Testis (tissue), 2 donors: Measurements from ENCODE around the gene GRIP2.

ENCODE experiments used
- POLR2A ChIP-seq: fragments of 450-650 bp; IDR thresholded peaks from one replicate; pipeline ENCODE4 v1.6.1; 2017; ENCODE audit warnings: antibody characterized with exemption, mild to moderate bottlenecking, moderate library complexity
- TF ChIP-seq, protein P1 (sequence below), 3 experiments: fragments of 450-650 bp in 2 of 3; fragments of 200-600 bp in 1 of 3; sonication (generic) in 1 of 3; IDR thresholded peaks; one replicate each; pipeline ENCODE4 v1.5.1; 2016 to 2019; ENCODE audit warnings: antibody characterized with exemption in 3 of 3, mild to moderate bottlenecking in 2 of 3, moderate library complexity in 1 of 3

DNA sequence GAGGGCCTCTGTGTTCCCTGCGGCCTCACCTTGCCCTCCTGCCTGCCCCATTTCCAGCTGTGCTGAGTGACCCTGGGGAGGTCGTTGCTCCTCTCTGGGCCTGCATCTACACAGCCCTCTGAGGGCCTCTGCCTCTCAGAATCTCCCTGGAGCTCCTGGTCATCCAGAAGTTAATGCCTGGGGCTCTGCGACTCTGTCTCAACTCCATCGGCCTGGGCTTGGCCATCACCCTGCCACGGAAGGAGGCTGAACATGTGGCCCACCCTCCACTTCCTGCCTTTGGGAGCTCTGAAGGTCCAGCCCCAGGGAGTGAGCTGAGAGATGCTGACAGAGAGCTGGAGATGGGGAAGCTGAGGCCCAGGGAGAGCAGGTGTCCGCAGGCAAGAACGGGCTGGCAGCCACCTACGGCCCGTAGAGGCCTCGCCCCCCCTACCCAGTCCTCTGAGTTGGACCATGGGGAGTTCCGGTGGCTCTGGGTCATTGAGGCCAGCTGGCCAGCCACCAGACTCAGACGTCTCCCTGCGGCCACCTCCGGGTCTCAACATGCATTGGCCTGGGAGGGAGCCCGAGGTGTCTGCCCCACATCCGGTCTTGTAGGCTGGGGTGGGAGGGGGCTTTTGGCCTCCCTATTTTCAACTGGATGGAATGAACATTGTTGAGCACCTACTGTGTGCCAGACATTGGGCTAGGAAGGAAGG lies 34.2 kb downstream of the GRIP2 start:
- TF ChIP-seq, protein P1, sequence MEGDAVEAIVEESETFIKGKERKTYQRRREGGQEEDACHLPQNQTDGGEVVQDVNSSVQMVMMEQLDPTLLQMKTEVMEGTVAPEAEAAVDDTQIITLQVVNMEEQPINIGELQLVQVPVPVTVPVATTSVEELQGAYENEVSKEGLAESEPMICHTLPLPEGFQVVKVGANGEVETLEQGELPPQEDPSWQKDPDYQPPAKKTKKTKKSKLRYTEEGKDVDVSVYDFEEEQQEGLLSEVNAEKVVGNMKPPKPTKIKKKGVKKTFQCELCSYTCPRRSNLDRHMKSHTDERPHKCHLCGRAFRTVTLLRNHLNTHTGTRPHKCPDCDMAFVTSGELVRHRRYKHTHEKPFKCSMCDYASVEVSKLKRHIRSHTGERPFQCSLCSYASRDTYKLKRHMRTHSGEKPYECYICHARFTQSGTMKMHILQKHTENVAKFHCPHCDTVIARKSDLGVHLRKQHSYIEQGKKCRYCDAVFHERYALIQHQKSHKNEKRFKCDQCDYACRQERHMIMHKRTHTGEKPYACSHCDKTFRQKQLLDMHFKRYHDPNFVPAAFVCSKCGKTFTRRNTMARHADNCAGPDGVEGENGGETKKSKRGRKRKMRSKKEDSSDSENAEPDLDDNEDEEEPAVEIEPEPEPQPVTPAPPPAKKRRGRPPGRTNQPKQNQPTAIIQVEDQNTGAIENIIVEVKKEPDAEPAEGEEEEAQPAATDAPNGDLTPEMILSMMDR (IDR thresholded peaks at IDR 0.05) = no peak
- TF ChIP-seq POLR2A = no peak
